T-cell (primary cell): ENCODE results near the gene EPRS1. TPM values are rescaled to one million over a fixed set of nuclear protein-coding genes. Genes with fewer than 3 reads are reported as not detected.

Source experiments
- ATAC-seq, 4 experiments: fragments of 200-7000 bp in 3 of 4; fragments of 150-1000 bp in 1 of 4; cut with Tn5 transposase; replicated peaks in 1 of 4; 1 replicate in 3 of 4; 2 replicates in 1 of 4; pipeline ENCODE4 v1.10.0; 2021; ENCODE audit warnings: moderate library complexity in 3 of 4, mild to moderate bottlenecking in 2 of 4, moderate number of reproducible peaks in 1 of 4
- CTCF ChIA-PET, 2 donors: fragments of 300-600 bp; sonication (Branson Sonifier 250); formaldehyde crosslinking; loops; one replicate each; lab custom pipeline; 2022; ENCODE audit warnings: antibody characterized with exemption in 2 of 2; lab: Charles Lee
- POLR2A ChIA-PET, 2 donors: fragments of 300-600 bp; sonication (Branson Sonifier 250); formaldehyde crosslinking; loops; one replicate each; lab custom pipeline; 2022; ENCODE audit warnings: antibody characterized with exemption in 2 of 2; lab: Charles Lee
- DNase-seq, 35 experiments: peaks; one replicate each; pipeline versions ENCODE4 v3.0.0 to v3.0.0-alpha.2; 2013 to 2023
- H3K27ac ChIP-seq: one replicate; pipeline ENCODE4 v1.5.1; 2013; ENCODE audit warnings: low read length
- H3K27me3 ChIP-seq, 2 experiments: replicated peaks in 1 of 2; 1 replicate in 1 of 2; 2 replicates in 1 of 2; pipeline versions ENCODE4 v1.6.1 to v1.7.0; 2013; ENCODE audit warnings: low read length in 1 of 2, mixed read lengths in 1 of 2; ENCODE audit not compliant: control insufficient read depth in 2 of 2, insufficient read depth in 2 of 2; ENCODE audit errors: extremely low read depth in 1 of 2
- H3K36me3 ChIP-seq, 2 donors: 1 replicate in 1 of 2; 2 replicates in 1 of 2; pipeline versions ENCODE4 v1.6.1 to v1.7.0; 2013; ENCODE audit warnings: low read length in 1 of 2; ENCODE audit not compliant: control insufficient read depth in 2 of 2, insufficient read depth in 1 of 2; ENCODE audit errors: extremely low read depth in 1 of 2
- H3K4me1 ChIP-seq, 2 experiments: 1 replicate in 1 of 2; 2 replicates in 1 of 2; pipeline versions ENCODE4 v1.6.1 to v1.7.0; 2013; ENCODE audit warnings: low read length in 2 of 2, mixed read lengths in 1 of 2; ENCODE audit not compliant: insufficient read depth in 2 of 2, control insufficient read depth in 1 of 2; ENCODE audit errors: extremely low read depth in 1 of 2
- H3K4me3 ChIP-seq, 2 donors: 1 replicate in 1 of 2; 2 replicates in 1 of 2; pipeline versions ENCODE4 v1.5.1 to v1.7.0; 2013; ENCODE audit warnings: mild to moderate bottlenecking in 2 of 2, low read length in 1 of 2, moderate library complexity in 1 of 2; ENCODE audit not compliant: control insufficient read depth in 1 of 2; ENCODE audit errors: extremely low read depth in 1 of 2
- H3K9me3 ChIP-seq: 2 replicates; pipeline ENCODE4 v1.7.0; 2013
- H3K27ac Mint-ChIP-seq, 2 donors: one replicate each; pipeline ENCODE4 v1.8.0; 2020 to 2021; ENCODE audit warnings: mild to moderate bottlenecking in 2 of 2, mixed read lengths in 2 of 2
- H3K27me3 Mint-ChIP-seq, 2 donors: one replicate each; pipeline ENCODE4 v1.8.0; 2021 to 2022; ENCODE audit warnings: mixed read lengths in 2 of 2
- H3K36me3 Mint-ChIP-seq: one replicate; pipeline ENCODE4 v1.8.0; 2021; ENCODE audit warnings: mixed read lengths
- H3K4me1 Mint-ChIP-seq, 3 donors: one replicate each; pipeline ENCODE4 v1.8.0; 2020 to 2022; ENCODE audit warnings: mixed read lengths in 3 of 3, mild to moderate bottlenecking in 1 of 3
- H3K4me3 Mint-ChIP-seq, 3 donors: one replicate each; pipeline ENCODE4 v1.8.0; 2020 to 2022; ENCODE audit warnings: mild to moderate bottlenecking in 3 of 3, mixed read lengths in 3 of 3, moderate library complexity in 3 of 3
- H3K9me3 Mint-ChIP-seq, 3 donors: one replicate each; pipeline ENCODE4 v1.8.0; 2020 to 2022; ENCODE audit warnings: mixed read lengths in 3 of 3
- WGBS: methylation state at CpG from one replicate; pipeline ENCODE4 v1.1.5; 2013; ENCODE audit warnings: missing lambda C conversion rate; ENCODE audit not compliant: insufficient coverage; 5-methylcytosine and 5-hydroxymethylcytosine counted together
- total RNA-seq, 35 experiments: library from RNA in 6 of 35; stranded (reverse) in 6 of 35; fragments of 120-200 nt in 1 of 35; gene quantifications; one replicate each; pipeline versions ENCODE4 v1.2.1 to v1.2.4 and lab custom pipeline; 2013 to 2026

The EPRS1 gene
- total RNA-seq, 5 donors from 2014 or later (not counting 1 experiment from before 2014, with no cell fraction given) = 48.3 to 91.9 (median 86.9) TPM

GRCh38 chr1:220031287-220031686, 15.0 kb downstream of the EPRS1 start:
- CTCF ChIA-PET = no interaction called here

GRCh38 chr1:220028346-220028895, 17.9 kb downstream of the EPRS1 start:
- Mint-ChIP-seq H3K9me3 (no peaks in the 10 kb centered on the region), H3K4me3 (no peak overlapping the region), H3K4me1 (no peaks in the 10 kb centered on the region), H3K27ac (no peak overlapping the region), H3K27me3 (no peaks in the 10 kb centered on the region), H3K36me3 (peaks cover 60% of the 10 kb centered on the region)
- Histone ChIP-seq H3K4me1 (no peaks in the 10 kb centered on the region), H3K36me3 (peaks cover 9 to 65% of the 10 kb centered on the region in 2 donors), H3K4me3 (no peak overlapping the region), H3K27me3 (no peaks in the 10 kb centered on the region), H3K27ac (no peak overlapping the region), H3K9me3 (no peaks in the 10 kb centered on the region)
- CTCF ChIA-PET = no interaction called here
- POLR2A ChIA-PET = interaction anchor here in 1 of 2 donors (0.6 kb wide), 1 partner anchor 12 kb away, joined by 4 read pairs; no protein-coding TSS in a partner anchor
- DNase-seq (no peak), ATAC-seq (no peak)
- WGBS = 100% methylated on average over 1 of the region's 4 CpGs

More at GRCh38 chr1:220031287-220031686, 15.0 kb downstream of the EPRS1 start:
- Histone ChIP-seq H3K4me3 (no peak overlapping the region), H3K36me3 (peaks cover 9 to 61% of the 10 kb centered on the region in 2 donors), H3K4me1 (peaks cover 0 to 4% of the 10 kb centered on the region in 2 experiments), H3K27ac (no peak overlapping the region), H3K9me3 (no peaks in the 10 kb centered on the region), H3K27me3 (no peaks in the 10 kb centered on the region)
- ATAC-seq (no peak), DNase-seq (no peak)
- WGBS = no CpG with 5 or more reads among the region's 2 CpGs
- Mint-ChIP-seq H3K9me3 (no peaks in the 10 kb centered on the region), H3K36me3 (peaks cover 54% of the 10 kb centered on the region), H3K27me3 (no peaks in the 10 kb centered on the region), H3K4me1 (peaks cover 3 to 6% (median 6%) of the 10 kb centered on the region in 3 donors), H3K27ac (no peak overlapping the region), H3K4me3 (no peak overlapping the region)
- POLR2A ChIA-PET = no interaction called here

- Mint-ChIP-seq H3K4me3 (no peak overlapping the region), H3K36me3 (peaks cover 63% of the 10 kb centered on the region), H3K27me3 (no peaks in the 10 kb centered on the region), H3K27ac (no peak overlapping the region), H3K4me1 (peaks cover 3 to 11% (median 9%) of the 10 kb centered on the region in 3 donors), H3K9me3 (no peaks in the 10 kb centered on the region)
- no peak overlapping the region for H3K27ac ChIP-seq
- ChIA-PET POLR2A (interaction anchor here in 1 of 2 donors (0.5 kb wide), 1 partner anchor 13 kb away, joined by 3 read pairs; no protein-coding TSS in a partner anchor), CTCF (no interaction called here)
- H3K4me3 ChIP-seq = no peak overlapping the region
- peaks cover 0 to 79% of the 10 kb centered on the region in 2 donors for H3K36me3 ChIP-seq
- DNase-seq = no peak
- H3K27me3 ChIP-seq = no peaks in the 10 kb centered on the region
- H3K9me3 ChIP-seq = no peaks in the 10 kb centered on the region
- H3K4me1 ChIP-seq = no peaks in the 10 kb centered on the region
- ATAC-seq = no peak
Observed at GRCh38 chr1:220019071-220019470, 27.2 kb downstream of the EPRS1 start.

- peaks cover 8 to 12% (median 9%) of the 10 kb centered on the region in 3 donors for H3K4me1 Mint-ChIP-seq
- no peaks in the 10 kb centered on the region for H3K27me3 Mint-ChIP-seq
- no peaks in the 10 kb centered on the region for H3K9me3 Mint-ChIP-seq
- ChIA-PET POLR2A (interaction anchor here in 1 of 2 donors (0.6 kb wide), 1 partner anchor 77 kb away, joined by 5 read pairs; no protein-coding TSS in a partner anchor), CTCF (no interaction called here)
- no peak overlapping the region for H3K27ac Mint-ChIP-seq
- no peaks in the 10 kb centered on the region for H3K27me3 ChIP-seq
- WGBS = no CpG with 5 or more reads among the region's 3 CpGs
- H3K27ac ChIP-seq = no peak overlapping the region
- ATAC-seq (no peak), DNase-seq (no peak)
- H3K9me3 ChIP-seq = no peaks in the 10 kb centered on the region
- H3K4me3 ChIP-seq = no peak overlapping the region
- peaks cover 0 to 78% of the 10 kb centered on the region in 2 donors for H3K36me3 ChIP-seq
- no peak overlapping the region for H3K4me3 Mint-ChIP-seq
- peaks cover 51% of the 10 kb centered on the region for H3K36me3 Mint-ChIP-seq
- no peaks in the 10 kb centered on the region for H3K4me1 ChIP-seq
Observed at GRCh38 chr1:220013497-220013896, 32.8 kb downstream of the EPRS1 start.

GRCh38 chr1:220012259-220012658, 34.0 kb downstream of the EPRS1 start:
- H3K4me1 Mint-ChIP-seq = peaks cover 8 to 12% (median 9%) of the 10 kb centered on the region in 3 donors
- H3K36me3 ChIP-seq = peaks cover 0 to 78% of the 10 kb centered on the region in 2 donors
- no peak overlapping the region for H3K27ac Mint-ChIP-seq
- ChIA-PET CTCF (interaction anchor here (0.5 to 1.2 kb wide), 2 partner anchors 23 to 101 kb away, joined by 3 to 4 read pairs; no protein-coding TSS in a partner anchor), POLR2A (interaction anchor here (0.6 to 0.7 kb wide), 3 partner anchors 20 to 77 kb away, joined by 3 read pairs; partner anchors contain the start of gene BPNT1 (in 1 of the 2))
- H3K27me3 ChIP-seq = no peaks in the 10 kb centered on the region
- H3K4me3 Mint-ChIP-seq = no peak overlapping the region
- H3K9me3 Mint-ChIP-seq = no peaks in the 10 kb centered on the region
- ATAC-seq (no peak), DNase-seq (no peak)
- H3K27ac ChIP-seq = no peak overlapping the region
- no peaks in the 10 kb centered on the region for H3K27me3 Mint-ChIP-seq
- H3K4me1 ChIP-seq = no peaks in the 10 kb centered on the region
- H3K36me3 Mint-ChIP-seq = peaks cover 49% of the 10 kb centered on the region
- H3K9me3 ChIP-seq = no peaks in the 10 kb centered on the region
- no peak overlapping the region for H3K4me3 ChIP-seq
- WGBS = no CpG with 5 or more reads among the region's 3 CpGs

GRCh38 chr1:220011620-220012019, 34.7 kb downstream of the EPRS1 start:
- CTCF ChIA-PET = interaction anchor here in 1 of 2 donors (1.2 kb wide), 1 partner anchor 102 kb away, joined by 3 read pairs; no protein-coding TSS in a partner anchor
- H3K4me1 Mint-ChIP-seq = peaks cover 8 to 12% (median 9%) of the 10 kb centered on the region in 3 donors
- H3K27me3 Mint-ChIP-seq = no peaks in the 10 kb centered on the region
- H3K27me3 ChIP-seq = no peaks in the 10 kb centered on the region
- DNase-seq (no peak), ATAC-seq (no peak)
- H3K36me3 ChIP-seq = peaks cover 0 to 76% of the 10 kb centered on the region in 2 donors
- H3K27ac ChIP-seq = no peak overlapping the region
- peaks cover 54% of the 10 kb centered on the region for H3K36me3 Mint-ChIP-seq
- H3K27ac Mint-ChIP-seq = no peak overlapping the region
- no peaks in the 10 kb centered on the region for H3K9me3 Mint-ChIP-seq
- H3K9me3 ChIP-seq = no peaks in the 10 kb centered on the region
- H3K4me3 Mint-ChIP-seq = no peak overlapping the region
- H3K4me3 ChIP-seq = no peak overlapping the region
- no peaks in the 10 kb centered on the region for H3K4me1 ChIP-seq
- POLR2A ChIA-PET = interaction anchor here in 1 of 2 donors (0.6 kb wide), 1 partner anchor 18 kb away, joined by 3 read pairs; no protein-coding TSS in a partner anchor
